GM21576 (cell line): ENCODE data around the gene RAB40C.
"Not testable (repeated sequence)": the region's sequence is repeated elsewhere in the genome, so short reads cannot be mapped to it uniquely, and the experiment has no call there.

ENCODE experiments used
- ATAC-seq: cut with Tn5 transposase; IDR thresholded peaks from one replicate; pipeline ENCODE4 v1.9.1; 2021; ENCODE audit warnings: mild to moderate bottlenecking, moderate library complexity; ENCODE audit not compliant: unreplicated experiment

Gene RAB40C

GRCh38 chr16:586645-587590 lies 2.9 kb upstream of the RAB40C start:
- no peak for ATAC-seq

- peak; percentile 8 for ATAC-seq
Measured at GRCh38 chr16:588639-588888, 1.3 kb upstream of the RAB40C start.

DNA sequence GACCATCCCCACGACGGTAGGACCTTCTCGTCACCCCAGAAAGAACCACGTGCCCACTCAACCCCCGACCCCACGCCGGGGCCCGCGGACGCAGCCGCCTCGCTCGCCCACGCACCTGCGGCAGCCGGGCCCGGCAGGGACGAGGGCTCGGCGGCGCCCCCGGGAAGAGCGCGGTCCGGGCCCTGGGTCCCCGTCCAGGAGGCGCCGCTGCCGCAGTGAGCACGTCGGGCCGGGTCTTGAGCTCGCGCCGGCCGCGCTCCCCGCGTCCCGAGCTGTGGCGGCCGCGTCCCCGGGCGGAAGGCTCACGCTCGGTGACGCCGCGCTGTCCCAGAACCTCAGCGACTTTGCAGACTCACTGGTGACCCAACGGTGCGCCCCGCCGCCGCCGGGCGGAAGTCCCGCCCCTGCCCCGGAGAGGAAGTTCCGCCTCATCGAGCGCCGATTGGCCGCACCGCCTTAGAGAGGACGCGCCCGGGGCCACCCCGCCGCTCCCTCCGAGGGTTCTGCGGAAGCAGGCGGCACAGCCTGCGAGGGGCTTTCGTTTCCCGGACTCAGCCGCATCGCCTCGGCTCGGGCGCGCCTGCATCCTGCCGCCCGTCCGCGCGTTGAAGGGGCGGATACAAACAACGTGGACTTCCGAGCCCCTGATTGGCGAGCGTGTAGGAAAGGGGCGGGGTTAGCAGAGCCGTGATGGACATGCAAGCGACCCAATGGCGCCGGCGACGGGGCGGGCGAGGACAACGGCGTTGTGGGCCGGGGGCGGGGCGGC lies 793 bp upstream of the RAB40C start:
- peak; percentile 70 for ATAC-seq

DNA sequence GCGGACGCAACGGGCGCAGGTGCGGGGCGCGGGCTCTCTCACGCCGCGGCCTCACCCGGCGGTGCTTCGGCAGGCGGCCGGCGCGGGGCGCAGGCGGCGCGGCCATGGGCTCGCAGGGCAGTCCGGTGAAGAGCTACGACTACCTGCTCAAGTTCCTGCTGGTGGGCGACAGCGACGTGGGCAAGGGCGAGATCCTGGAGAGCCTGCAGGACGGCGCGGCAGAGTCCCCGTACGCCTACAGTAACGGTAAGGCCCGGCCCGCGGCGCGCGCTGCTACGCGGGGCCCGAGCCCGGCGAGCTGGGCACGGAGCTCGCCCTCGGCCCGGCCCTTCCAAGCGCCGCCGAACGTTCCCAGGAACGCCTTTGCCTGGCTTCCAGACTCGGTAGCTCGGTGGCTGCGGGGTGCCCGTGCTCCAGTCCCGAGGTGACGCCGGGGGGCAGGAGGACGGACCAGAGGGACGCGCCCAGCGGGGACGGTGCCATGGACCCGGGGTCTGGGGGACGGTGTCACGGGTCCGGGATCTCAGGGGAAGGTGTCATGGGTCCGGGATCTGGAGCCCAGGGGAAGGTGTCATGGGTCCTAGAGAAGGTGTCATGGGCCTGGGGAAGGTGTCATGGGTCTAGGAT lies 435 bp downstream of the RAB40C start:
- ATAC-seq, result no peak

DNA sequence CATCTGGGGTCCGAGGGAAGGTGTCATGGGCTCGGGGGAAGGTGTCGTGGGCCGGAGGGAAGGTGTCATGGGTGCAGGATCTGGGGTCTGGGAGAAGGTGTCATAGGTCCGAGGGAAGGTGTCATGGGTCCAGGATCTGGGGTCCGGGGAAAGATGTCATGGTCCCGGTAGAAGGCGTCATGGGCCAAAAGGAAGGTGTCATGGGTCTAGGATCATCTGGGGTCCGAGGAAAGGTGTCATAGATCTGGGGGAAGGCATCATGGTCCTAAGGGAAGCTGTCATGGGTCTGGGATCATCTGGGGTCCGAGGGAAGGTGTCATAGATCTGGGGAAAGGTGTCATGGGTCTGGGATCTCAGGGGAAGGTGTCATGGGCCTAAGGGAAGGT lies 942 bp downstream of the RAB40C start:
- ATAC-seq, result no peak

- ATAC-seq, result no peak
Measured at GRCh38 chr16:591231-591630, 1.4 kb downstream of the RAB40C start.

DNA sequence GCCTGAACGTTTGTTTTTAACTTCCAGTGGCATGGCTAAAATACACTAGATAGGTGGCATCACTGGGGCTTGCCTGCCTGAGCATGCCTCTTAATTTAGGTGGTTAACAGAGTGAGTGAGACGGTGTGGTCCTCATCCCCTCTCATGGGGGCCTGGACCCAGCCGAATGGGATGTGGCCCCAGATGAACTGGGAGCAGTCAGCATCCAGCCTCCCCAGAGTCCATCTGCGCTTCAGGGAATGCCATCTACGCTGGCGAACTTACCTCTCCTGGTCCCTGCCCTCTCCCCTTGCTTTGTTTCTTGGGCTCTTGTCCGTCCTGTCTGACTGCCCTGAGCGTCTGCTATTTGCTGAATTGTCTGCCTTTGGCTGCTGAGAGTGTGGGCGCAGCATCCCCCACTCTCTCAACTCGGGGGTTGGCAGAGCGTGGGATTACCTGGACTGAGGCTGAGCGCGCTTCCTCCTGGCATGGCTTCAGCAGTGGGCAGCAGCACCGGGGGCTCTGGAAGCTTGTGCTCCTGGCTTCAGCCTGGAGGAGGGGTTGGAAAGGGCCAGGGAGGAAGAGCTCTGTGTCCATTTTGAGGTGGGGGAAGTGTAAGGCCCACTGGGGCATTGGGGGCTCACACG lies 2.1 kb downstream of the RAB40C start:
- ATAC-seq, result no peak

DNA sequence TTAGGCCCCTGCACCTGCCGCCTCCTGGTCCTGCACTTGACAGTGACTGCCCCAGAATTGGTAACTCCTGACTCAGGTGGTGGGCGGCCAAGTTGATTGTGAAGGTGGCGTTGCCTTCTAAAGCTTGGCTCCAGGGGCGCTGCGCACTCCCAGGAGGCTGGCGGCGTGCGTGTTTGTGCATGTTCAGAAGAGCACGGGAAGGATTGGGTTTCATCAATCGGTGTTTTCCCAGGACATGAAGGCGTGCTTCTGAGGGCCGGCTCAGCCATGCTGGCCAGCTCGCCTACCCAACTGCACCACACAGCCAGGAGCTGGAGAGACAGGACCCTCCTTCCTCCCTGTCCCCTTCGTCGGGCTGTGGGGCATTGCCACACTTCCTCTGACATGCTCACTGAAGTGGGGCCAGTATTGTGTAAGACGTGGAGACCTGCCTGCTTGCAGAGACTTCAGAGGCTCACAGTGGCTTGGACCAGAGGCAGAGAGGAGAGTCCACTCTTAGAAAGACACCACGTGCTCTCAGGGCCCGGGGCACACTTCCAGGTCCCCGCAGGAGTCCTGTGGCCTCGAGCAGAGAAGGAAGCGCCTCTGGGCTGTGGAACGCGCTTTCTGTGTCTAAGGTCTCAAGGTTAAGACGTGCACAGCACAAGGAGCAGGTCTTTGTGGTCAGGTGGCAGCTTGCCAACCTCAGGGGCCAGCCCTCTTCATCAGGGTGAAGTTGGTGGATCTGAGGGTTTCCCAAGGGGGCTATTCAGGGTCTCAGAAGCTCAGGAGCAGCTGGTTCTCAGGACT lies 2.8 kb downstream of the RAB40C start:
- no peak for ATAC-seq

DNA sequence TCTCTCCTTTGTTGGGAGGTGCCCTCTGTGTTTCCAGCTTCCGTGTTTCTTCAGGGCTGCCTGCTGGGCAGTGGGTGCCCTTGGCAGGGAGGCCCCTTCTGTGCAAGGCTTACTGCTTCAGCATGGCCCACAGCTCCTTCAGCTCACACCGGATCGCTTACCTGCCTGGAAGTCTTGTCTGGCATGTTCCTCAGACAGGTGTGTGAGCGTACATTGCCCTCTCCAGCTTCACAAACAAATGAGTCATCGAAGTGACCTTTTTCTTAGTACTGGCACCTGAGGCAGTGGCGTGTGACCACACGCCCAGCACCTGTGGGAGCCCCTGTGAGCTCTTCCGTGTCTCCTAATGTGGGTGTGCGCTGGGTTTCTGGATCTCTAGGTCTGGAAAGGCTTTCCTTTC lies 3.5 kb downstream of the RAB40C start:
- no peak for ATAC-seq

DNA sequence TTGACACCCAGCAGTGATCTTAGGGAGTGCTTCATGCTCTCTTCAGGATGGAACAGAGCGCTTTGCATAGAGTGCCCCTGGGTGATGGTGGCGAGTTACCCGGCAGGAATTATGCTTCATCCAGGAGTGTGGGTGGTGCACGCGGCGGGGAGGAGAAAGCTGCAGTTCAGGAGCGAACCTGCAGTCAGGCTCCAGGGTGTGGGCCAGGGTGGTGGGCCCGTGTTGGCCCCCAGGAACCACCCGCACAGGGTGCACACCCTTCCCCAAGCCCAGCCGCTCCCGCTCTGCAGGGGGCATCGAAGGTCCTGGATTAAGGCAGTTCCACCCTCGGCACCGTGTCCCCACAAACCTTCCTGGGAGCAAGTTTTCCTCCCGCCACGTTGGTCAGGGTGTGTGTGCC lies 3.9 kb downstream of the RAB40C start:
- ATAC-seq, result no peak

GRCh38 chr16:595094-595528 lies 5.2 kb downstream of the RAB40C start:
- ATAC-seq, result no peak

GRCh38 chr16:595942-596735 lies 6.3 kb downstream of the RAB40C start:
- ATAC-seq, result no peak

GRCh38 chr16:596736-597060 lies 6.8 kb downstream of the RAB40C start:
- ATAC-seq, result no peak

DNA sequence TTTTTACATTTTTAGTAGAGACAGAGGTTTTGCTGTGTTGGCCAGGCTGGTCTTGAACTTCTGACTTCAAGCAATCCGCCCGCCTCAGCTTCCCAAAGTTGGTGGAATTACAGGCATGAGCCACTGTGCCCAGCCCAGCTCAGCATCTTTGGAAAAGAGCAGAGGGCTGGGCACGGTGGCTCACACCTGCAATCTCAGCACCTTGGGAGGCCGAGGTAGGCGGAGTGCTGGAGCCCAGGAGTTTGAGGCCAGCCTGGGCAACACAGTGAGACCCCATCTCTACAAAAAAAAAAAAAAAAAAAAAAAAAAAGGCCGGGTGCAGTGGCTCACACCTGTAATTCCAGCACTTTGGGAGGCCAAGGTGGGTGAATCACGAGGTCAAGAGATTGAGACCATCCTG lies 7.8 kb downstream of the RAB40C start:
- ATAC-seq, result not testable (repeated sequence)

DNA sequence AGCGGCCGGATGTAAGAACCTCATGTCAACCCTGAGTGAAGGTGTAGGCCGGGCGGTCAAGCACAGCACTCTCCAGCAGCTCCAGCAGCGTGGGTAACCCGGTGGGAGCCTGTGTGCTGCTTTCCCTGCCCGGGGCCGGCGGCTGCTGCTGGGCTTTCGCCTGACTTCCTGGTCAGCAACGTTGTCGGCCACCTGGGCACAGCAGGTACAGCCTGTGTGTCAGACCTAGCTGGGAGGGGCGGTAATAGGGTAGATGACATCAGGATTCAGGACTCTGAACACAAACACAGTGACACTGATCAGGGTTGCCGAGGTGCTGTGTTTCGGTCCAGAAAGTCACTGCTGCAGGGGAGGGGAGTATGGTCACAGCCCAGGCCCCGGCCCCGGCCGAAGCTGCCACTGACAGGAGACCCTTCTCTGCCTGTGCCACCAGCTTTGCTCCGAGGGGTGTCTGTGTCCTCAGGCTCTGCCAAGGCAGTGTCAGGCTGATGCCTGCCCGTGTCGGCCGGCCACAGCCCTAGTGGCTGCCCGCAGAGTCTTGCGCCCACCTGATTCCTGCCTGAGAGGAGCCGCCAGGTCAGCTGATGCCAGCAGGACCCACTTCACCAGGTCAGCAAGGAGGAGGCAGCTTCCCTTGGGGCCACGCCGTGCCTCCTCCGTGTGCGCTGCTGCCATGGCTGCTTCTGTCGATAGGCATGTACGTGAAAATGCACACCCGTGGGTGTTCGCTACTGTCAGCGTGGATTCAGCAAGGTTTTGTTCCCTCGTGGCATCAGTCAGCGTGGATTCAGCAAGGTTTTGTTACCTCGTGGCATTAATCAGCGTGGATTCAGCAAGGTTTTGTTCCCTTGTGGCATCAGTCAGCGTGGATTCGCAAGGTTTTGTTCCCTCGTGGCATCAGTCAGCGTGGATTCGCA lies 9.2 kb downstream of the RAB40C start:
- no peak for ATAC-seq

- no peak for ATAC-seq
Measured at GRCh38 chr16:600781-601180, 10.9 kb downstream of the RAB40C start.

- ATAC-seq, result no peak
Measured at GRCh38 chr16:603933-604332, 14.1 kb downstream of the RAB40C start.

- no peak for ATAC-seq
Measured at GRCh38 chr16:606656-607307, 16.9 kb downstream of the RAB40C start.
